Vagina (tissue), 2 donors: ENCODE measurements around the gene CADM2. TPM values are rescaled to one million over a fixed set of nuclear protein-coding genes. Genes with fewer than 3 reads are reported as not detected.

Experiments
- DNase-seq, 2 donors: peaks; one replicate each; pipeline ENCODE4 v3.0.0-alpha.2; 2017; ENCODE audit errors: extremely low spot score in 2 of 2
- H3K27ac ChIP-seq: fragments of 200-600 bp; sonication (generic); one replicate; pipeline ENCODE4 v1.5.1; 2019
- H3K27me3 ChIP-seq: fragments of 200-600 bp; sonication (generic); one replicate; pipeline ENCODE4 v1.5.1; 2019
- H3K36me3 ChIP-seq, 2 donors: fragments of 200-600 bp; sonication (generic); one replicate each; pipeline ENCODE4 v1.5.1; 2017 to 2019
- H3K4me1 ChIP-seq: fragments of 200-600 bp; sonication (generic); one replicate; pipeline ENCODE4 v1.5.1; 2019
- H3K4me3 ChIP-seq, 2 donors: fragments of 200-600 bp; sonication (generic); 1 replicate in 1 of 2; 2 replicates in 1 of 2; pipeline ENCODE4 v1.5.1; 2016 to 2019
- H3K9me3 ChIP-seq: fragments of 200-600 bp; sonication (generic); one replicate; pipeline ENCODE4 v1.5.1; 2019
- POLR2A ChIP-seq, 2 donors: fragments of 450-650 bp; IDR thresholded peaks; one replicate each; pipeline ENCODE4 v1.6.1; 2017; ENCODE audit warnings: antibody characterized with exemption in 2 of 2, mild to moderate bottlenecking in 2 of 2, moderate library complexity in 2 of 2
- POLR2AphosphoS5 ChIP-seq, 2 donors: sonication (generic); formaldehyde crosslinking; IDR thresholded peaks; one replicate each; pipeline ENCODE4 v1.9.0; 2017; ENCODE audit warnings: antibody characterized with exemption in 2 of 2, mild to moderate bottlenecking in 2 of 2, low read depth in 1 of 2; ENCODE audit not compliant: insufficient read depth in 1 of 2
- intact Hi-C: fragments of 100-400 bp; cut with DNase I; formaldehyde crosslinking; loops from one replicate; pipeline ENCODE4 v1.15.1; 2023
- total RNA-seq: library from RNA; depleted of rRNA; stranded (reverse); fragments of >200 nt; gene quantifications from one replicate; pipeline ENCODE4 v1.2.3, GENCODE V29; 2016
- TF ChIP-seq, protein P1 (sequence below), 3 experiments: fragments of 450-650 bp in 2 of 3; fragments of 200-600 bp in 1 of 3; sonication (generic) in 1 of 3; IDR thresholded peaks; one replicate each; pipeline ENCODE4 v1.5.1; 2017 to 2019; ENCODE audit warnings: antibody characterized with exemption in 3 of 3, mild to moderate bottlenecking in 2 of 3, moderate library complexity in 2 of 3

Gene CADM2
- total RNA-seq, 1 donor from 2014 or later = 3.7 TPM

DNA sequence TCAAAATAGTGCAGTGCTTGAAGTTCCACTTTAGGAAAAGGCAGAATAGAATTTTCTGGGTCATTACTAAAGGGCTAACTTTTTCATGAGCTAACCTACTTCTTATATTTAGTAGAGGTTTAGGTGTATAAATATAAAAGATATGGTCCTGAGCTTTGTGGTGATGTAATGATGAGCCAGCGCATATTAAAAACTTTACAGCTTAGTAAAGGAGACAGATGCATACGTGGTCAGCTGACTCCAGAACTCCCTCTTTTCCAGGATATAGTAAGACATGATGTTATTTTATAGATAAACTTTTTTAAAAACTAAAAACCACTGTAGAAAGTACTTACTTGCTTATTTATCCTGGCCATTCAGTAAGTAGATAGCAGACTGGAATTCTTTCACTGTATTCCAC is 895.0 kb downstream of the CADM2 start:
- intact Hi-C loops = no loop called here
- no peak overlapping the region for H3K4me3 ChIP-seq
- no peaks in the 10 kb centered on the region for H3K36me3 ChIP-seq
- no peak overlapping the region for H3K27ac ChIP-seq
- no peaks in the 10 kb centered on the region for H3K9me3 ChIP-seq
- H3K4me1 ChIP-seq = no peaks in the 10 kb centered on the region
- no peak for TF ChIP-seq POLR2AphosphoS5 (IDR thresholded peaks at IDR 0.05; ENCODE audit: insufficient read depth in 1 of 2, low read depth in 1 of 2)
- TF ChIP-seq POLR2A (IDR thresholded peaks at IDR 0.05) = no peak
- TF ChIP-seq, protein P1, sequence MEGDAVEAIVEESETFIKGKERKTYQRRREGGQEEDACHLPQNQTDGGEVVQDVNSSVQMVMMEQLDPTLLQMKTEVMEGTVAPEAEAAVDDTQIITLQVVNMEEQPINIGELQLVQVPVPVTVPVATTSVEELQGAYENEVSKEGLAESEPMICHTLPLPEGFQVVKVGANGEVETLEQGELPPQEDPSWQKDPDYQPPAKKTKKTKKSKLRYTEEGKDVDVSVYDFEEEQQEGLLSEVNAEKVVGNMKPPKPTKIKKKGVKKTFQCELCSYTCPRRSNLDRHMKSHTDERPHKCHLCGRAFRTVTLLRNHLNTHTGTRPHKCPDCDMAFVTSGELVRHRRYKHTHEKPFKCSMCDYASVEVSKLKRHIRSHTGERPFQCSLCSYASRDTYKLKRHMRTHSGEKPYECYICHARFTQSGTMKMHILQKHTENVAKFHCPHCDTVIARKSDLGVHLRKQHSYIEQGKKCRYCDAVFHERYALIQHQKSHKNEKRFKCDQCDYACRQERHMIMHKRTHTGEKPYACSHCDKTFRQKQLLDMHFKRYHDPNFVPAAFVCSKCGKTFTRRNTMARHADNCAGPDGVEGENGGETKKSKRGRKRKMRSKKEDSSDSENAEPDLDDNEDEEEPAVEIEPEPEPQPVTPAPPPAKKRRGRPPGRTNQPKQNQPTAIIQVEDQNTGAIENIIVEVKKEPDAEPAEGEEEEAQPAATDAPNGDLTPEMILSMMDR (IDR thresholded peaks at IDR 0.05) = no peak
- DNase-seq = no peak
- H3K27me3 ChIP-seq = no peaks in the 10 kb centered on the region

DNA sequence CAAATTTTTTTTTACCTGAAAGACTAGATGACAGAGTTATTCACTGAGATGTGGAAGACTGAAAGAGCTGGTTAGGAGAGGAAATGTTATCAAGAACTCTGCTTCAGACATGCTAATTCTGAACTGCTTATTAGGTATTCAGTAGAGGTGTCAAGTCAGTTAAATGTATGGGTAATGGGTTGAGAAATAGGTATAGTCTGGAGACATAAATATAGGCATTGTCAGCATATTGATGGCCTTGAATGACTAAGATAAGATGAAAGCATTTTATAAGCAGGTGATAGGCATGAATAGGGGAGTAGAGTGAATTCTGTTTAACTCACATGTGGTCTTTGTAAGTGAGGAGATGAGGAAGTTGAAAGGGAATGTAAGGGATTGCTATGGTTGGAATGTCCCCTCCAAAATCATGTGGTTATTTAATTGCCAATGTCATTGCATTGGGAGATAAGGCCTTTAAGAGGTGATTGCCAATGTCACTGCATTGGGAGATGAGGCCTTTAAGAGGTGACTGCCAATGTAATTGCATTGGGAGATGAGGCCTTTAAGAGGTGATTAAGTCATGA is 904.2 kb downstream of the CADM2 start:
- no peaks in the 10 kb centered on the region for H3K36me3 ChIP-seq
- intact Hi-C loops = no loop called here
- no peak for TF ChIP-seq POLR2AphosphoS5 (IDR thresholded peaks at IDR 0.05; ENCODE audit: insufficient read depth in 1 of 2, low read depth in 1 of 2)
- TF ChIP-seq POLR2A (IDR thresholded peaks at IDR 0.05) = no peak
- TF ChIP-seq, protein P1 (IDR thresholded peaks at IDR 0.05) = no peak
- no peak overlapping the region for H3K4me3 ChIP-seq
- H3K27me3 ChIP-seq = no peaks in the 10 kb centered on the region
- no peaks in the 10 kb centered on the region for H3K9me3 ChIP-seq
- DNase-seq = no peak
- no peak overlapping the region for H3K27ac ChIP-seq
- H3K4me1 ChIP-seq = no peaks in the 10 kb centered on the region

DNA sequence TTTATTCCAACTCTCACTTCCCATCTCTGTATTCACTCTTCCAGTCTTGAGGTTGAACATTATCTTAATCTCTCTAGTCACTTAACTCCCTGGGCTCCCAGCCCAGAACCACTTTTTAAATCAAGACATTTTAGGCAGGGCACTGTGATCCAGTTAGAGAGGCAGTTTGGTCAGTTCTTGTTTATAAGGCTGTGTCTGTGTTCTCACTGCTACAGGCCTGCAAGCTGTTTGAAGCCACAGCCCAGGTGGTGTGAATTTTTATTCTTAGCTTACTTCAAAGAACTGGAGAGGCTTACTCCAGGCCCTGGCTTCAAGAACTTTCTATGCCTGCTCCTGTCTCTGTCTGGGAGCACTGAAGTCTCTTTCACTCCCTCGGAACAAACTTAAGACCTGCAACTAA is 906.1 kb downstream of the CADM2 start:
- no peak overlapping the region for H3K27ac ChIP-seq
- no peaks in the 10 kb centered on the region for H3K4me1 ChIP-seq
- no peak overlapping the region for H3K4me3 ChIP-seq
- no peaks in the 10 kb centered on the region for H3K27me3 ChIP-seq
- DNase-seq = no peak
- H3K36me3 ChIP-seq = no peaks in the 10 kb centered on the region
- intact Hi-C loops = no loop called here
- TF ChIP-seq POLR2AphosphoS5 (IDR thresholded peaks at IDR 0.05; ENCODE audit: insufficient read depth in 1 of 2, low read depth in 1 of 2) (no peak), POLR2A (IDR thresholded peaks at IDR 0.05) (no peak)
- TF ChIP-seq, protein P1 (IDR thresholded peaks at IDR 0.05) = no peak
- H3K9me3 ChIP-seq = no peaks in the 10 kb centered on the region

DNA sequence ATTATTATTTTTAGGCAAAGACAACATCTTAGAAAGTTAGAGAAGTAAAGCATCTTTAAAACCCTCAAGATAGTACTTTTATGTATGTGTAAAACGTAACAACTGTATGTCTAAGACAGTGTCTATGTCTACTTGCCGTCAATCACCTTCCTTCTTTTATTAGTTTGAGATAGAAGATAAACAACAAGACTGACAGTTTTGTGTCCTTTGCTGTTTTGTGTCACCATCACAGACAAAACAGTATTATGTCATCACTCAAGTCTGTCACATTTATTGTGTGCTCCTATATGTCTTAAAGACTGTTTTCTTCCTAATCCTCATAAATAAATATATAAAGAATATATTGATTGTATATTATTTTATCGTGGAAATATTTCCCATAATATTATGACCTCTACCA is 908.3 kb downstream of the CADM2 start:
- Histone ChIP-seq H3K4me3 (no peak overlapping the region), H3K4me1 (no peaks in the 10 kb centered on the region), H3K27me3 (no peaks in the 10 kb centered on the region), H3K36me3 (no peaks in the 10 kb centered on the region), H3K27ac (no peak overlapping the region), H3K9me3 (no peaks in the 10 kb centered on the region)
- intact Hi-C loops = no loop called here
- no peak for DNase-seq
- TF ChIP-seq POLR2AphosphoS5 (IDR thresholded peaks at IDR 0.05; ENCODE audit: insufficient read depth in 1 of 2, low read depth in 1 of 2) (no peak), POLR2A (IDR thresholded peaks at IDR 0.05) (no peak)
- TF ChIP-seq, protein P1 (IDR thresholded peaks at IDR 0.05) = no peak

DNA sequence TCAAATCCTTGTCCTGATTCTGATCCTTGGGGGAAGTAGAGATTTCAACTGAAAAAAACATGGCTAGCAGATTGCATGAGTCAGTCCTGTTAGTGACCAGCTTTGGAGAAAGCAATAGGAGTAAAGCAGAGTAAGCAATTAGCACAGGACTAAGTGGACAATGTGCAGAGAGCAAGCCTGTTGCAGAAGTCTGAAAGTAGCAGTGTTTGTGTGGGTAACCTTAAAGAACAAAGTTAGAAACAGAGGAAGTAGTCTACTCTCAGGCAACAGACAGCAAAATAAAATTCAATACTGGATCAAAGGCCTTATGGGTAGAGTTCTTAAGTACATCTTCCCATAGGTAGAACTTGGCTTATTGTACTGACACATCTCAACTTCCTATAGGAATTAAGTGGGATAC is 916.8 kb downstream of the CADM2 start:
- no peak overlapping the region for H3K27ac ChIP-seq
- H3K9me3 ChIP-seq = no peaks in the 10 kb centered on the region
- no peak for DNase-seq
- no peaks in the 10 kb centered on the region for H3K4me1 ChIP-seq
- no peak overlapping the region for H3K4me3 ChIP-seq
- H3K27me3 ChIP-seq = no peaks in the 10 kb centered on the region
- TF ChIP-seq POLR2AphosphoS5 (IDR thresholded peaks at IDR 0.05; ENCODE audit: insufficient read depth in 1 of 2, low read depth in 1 of 2) = no peak
- TF ChIP-seq POLR2A (IDR thresholded peaks at IDR 0.05) = no peak
- TF ChIP-seq, protein P1 (IDR thresholded peaks at IDR 0.05) = no peak
- intact Hi-C loops = no loop called here
- no peaks in the 10 kb centered on the region for H3K36me3 ChIP-seq
